HG02623 (cell line): Measurements from ENCODE around the gene ZBTB18.
"Not testable (repeated sequence)": the region's sequence is repeated elsewhere in the genome, so short reads cannot be mapped to it uniquely, and the experiment has no call there.

Source experiments
- ATAC-seq: cut with Tn5 transposase; IDR thresholded peaks from one replicate; pipeline ENCODE4 v1.9.1; 2021; ENCODE audit warnings: moderate library complexity; ENCODE audit not compliant: unreplicated experiment

Gene ZBTB18

GRCh38 chr1:244041466-244042120 is 9.5 kb upstream of the ZBTB18 start:
- ATAC-seq, result no peak

GRCh38 chr1:244042293-244042692 is 8.8 kb upstream of the ZBTB18 start:
- no peak for ATAC-seq

GRCh38 chr1:244044423-244044822 is 6.7 kb upstream of the ZBTB18 start:
- ATAC-seq, result no peak

- ATAC-seq, result not testable (repeated sequence)
Observed at GRCh38 chr1:244046254-244046653, 4.8 kb upstream of the ZBTB18 start.

- no peak for ATAC-seq
Observed at GRCh38 chr1:244046907-244047611, 4.0 kb upstream of the ZBTB18 start.

GRCh38 chr1:244047621-244048255 is 3.3 kb upstream of the ZBTB18 start:
- peak; percentile 53 for ATAC-seq

- peak; percentile 67 for ATAC-seq
Observed at GRCh38 chr1:244048256-244049161, 2.6 kb upstream of the ZBTB18 start.

GRCh38 chr1:244049162-244050013 is 1.7 kb upstream of the ZBTB18 start:
- no peak for ATAC-seq

GRCh38 chr1:244050014-244050834 is 859 bp upstream of the ZBTB18 start:
- no peak for ATAC-seq

- no peak for ATAC-seq
Observed at GRCh38 chr1:244052016-244052727, 1.1 kb downstream of the ZBTB18 start.

GRCh38 chr1:244052728-244053312 is 1.7 kb downstream of the ZBTB18 start:
- no peak for ATAC-seq

GRCh38 chr1:244053831-244054230 is 2.7 kb downstream of the ZBTB18 start:
- ATAC-seq, result no peak

- no peak for ATAC-seq
Observed at GRCh38 chr1:244054247-244054923, 3.3 kb downstream of the ZBTB18 start.

- no peak for ATAC-seq
Observed at GRCh38 chr1:244054924-244055263, 3.8 kb downstream of the ZBTB18 start.

- ATAC-seq, result no peak
Observed at GRCh38 chr1:244056577-244056976, 5.5 kb downstream of the ZBTB18 start.

GRCh38 chr1:244057474-244058385 is 6.6 kb downstream of the ZBTB18 start:
- ATAC-seq, result no peak

- ATAC-seq, result no peak
Observed at GRCh38 chr1:244060117-244060516, 9.0 kb downstream of the ZBTB18 start.
